Mucosa of descending colon (tissue), 3 donors: ENCODE results near the gene LDLRAD1. TPM values are rescaled to one million over a fixed set of nuclear protein-coding genes. Genes with fewer than 3 reads are reported as not detected.
A peak's percentile ranks its signal among the peaks of the same experiment; 100 is the strongest.

Source experiments
- ATAC-seq: fragments of 200-7000 bp; cut with Tn5 transposase; one replicate; pipeline ENCODE4 v1.9.1; 2020; ENCODE audit warnings: mild to moderate bottlenecking, moderate library complexity
- DNase-seq, 3 donors: peaks; one replicate each; pipeline ENCODE4 v3.0.0-alpha.2; 2020
- H3K36me3 ChIP-seq: fragments of 200-600 bp; one replicate; pipeline ENCODE4 v1.8.0; 2021; ENCODE audit warnings: low read depth, mild to moderate bottlenecking
- H3K4me1 ChIP-seq: fragments of 200-600 bp; one replicate; pipeline ENCODE4 v1.8.0; 2021; ENCODE audit warnings: low read depth, mild to moderate bottlenecking
- H3K4me3 ChIP-seq: fragments of 200-600 bp; one replicate; pipeline ENCODE4 v1.8.0; 2021; ENCODE audit warnings: mild to moderate bottlenecking
- H3K9me3 ChIP-seq: fragments of 200-600 bp; one replicate; pipeline ENCODE4 v1.8.0; 2021; ENCODE audit warnings: mild to moderate bottlenecking
- intact Hi-C, 2 donors: fragments of 100-400 bp; cut with DNase I in 1 of 2; cut with micrococcal nuclease in 1 of 2; formaldehyde crosslinking; loops; one replicate each; pipeline versions ENCODE4 v1.11.0 to v1.11.1; 2022; cut with DNase I, micrococcal nuclease
- long read RNA-seq, 2 donors: library from polyadenylated mRNA; unstranded; transcript quantifications; one replicate each; pipeline ENCODE4 v2.0.0, GENCODE V29; 2019 to 2021
- total RNA-seq, 3 donors: library from RNA; stranded (reverse); fragmentation: NEBNext Ultra II Directional in 2 of 3; extraction: Animal tissue kit (Norgen Biotek cat#: 25700) in 2 of 3; gene quantifications; one replicate each; pipeline versions ENCODE4 v1.2.1 to v1.2.4, GENCODE V29; 2021 to 2023
- TF ChIP-seq, protein P1 (sequence below): fragments of 200-600 bp; IDR thresholded peaks from one replicate; pipeline ENCODE4 v1.8.0; 2022; ENCODE audit warnings: antibody characterized with exemption, mild to moderate bottlenecking
- donor health status: DM: no; HTN: no; CAD: no; lungs with moderate emphysema.
- donor health status: DM: no; HTN: no; CAD: no.
- donor health status: DM: no; HTN: yes; CAD: no.

Gene LDLRAD1, protein sequence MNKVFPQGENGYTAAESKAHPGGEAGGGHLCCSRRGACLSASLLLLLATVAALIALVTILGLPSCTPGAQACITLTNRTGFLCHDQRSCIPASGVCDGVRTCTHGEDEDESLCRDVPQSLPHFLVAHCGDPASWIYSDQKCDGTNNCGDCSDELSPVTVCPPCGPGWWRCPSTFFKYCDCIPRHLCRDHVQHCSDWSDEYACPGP
- total RNA-seq, result under 1 TPM in 1 of 3 donors, not detected in 2; 0.39 TPM
- long read RNA-seq, donor 1, result 0 reads
- long read RNA-seq, donor 2, result 0 reads

DNA sequence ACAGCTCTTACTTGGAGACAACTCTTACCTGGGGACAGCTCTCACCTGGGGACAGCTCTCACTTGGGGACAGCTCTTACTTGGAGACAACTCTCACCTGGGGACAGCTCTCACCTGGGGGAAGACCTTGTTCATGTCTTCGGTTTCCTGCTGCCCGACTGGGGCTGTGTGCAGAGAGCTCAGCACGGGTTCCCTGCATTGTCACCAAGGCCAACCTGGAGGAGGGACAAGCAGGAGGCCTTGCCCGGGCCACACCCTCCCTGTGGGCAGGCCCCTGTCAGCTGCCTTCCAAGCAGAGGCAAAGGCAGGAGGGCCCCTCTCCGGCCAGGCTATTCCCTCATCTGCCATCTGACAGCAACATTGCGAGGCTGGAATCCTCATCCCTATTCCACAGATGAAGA lies at the start of gene LDLRAD1:
Gene LDLRAD1 (minus strand): TSS at position 208 of the 400 bp plus-strand sequence. CDS start 74 bp downstream, at position 134.
- TF ChIP-seq, protein P1, sequence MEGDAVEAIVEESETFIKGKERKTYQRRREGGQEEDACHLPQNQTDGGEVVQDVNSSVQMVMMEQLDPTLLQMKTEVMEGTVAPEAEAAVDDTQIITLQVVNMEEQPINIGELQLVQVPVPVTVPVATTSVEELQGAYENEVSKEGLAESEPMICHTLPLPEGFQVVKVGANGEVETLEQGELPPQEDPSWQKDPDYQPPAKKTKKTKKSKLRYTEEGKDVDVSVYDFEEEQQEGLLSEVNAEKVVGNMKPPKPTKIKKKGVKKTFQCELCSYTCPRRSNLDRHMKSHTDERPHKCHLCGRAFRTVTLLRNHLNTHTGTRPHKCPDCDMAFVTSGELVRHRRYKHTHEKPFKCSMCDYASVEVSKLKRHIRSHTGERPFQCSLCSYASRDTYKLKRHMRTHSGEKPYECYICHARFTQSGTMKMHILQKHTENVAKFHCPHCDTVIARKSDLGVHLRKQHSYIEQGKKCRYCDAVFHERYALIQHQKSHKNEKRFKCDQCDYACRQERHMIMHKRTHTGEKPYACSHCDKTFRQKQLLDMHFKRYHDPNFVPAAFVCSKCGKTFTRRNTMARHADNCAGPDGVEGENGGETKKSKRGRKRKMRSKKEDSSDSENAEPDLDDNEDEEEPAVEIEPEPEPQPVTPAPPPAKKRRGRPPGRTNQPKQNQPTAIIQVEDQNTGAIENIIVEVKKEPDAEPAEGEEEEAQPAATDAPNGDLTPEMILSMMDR, result no peak
- Histone ChIP-seq H3K4me1 (peaks cover 5% of the 10 kb centered on the region), H3K36me3 (no peaks in the 10 kb centered on the region), H3K4me3 (no peak within 1 kb of the TSS), H3K9me3 (no peaks in the 10 kb centered on the region)
- DNase-seq (peak in 2 of 3 donors; percentile 48 to 63), ATAC-seq (peak; percentile 81)
- intact Hi-C loops, result no loop called here

DNA sequence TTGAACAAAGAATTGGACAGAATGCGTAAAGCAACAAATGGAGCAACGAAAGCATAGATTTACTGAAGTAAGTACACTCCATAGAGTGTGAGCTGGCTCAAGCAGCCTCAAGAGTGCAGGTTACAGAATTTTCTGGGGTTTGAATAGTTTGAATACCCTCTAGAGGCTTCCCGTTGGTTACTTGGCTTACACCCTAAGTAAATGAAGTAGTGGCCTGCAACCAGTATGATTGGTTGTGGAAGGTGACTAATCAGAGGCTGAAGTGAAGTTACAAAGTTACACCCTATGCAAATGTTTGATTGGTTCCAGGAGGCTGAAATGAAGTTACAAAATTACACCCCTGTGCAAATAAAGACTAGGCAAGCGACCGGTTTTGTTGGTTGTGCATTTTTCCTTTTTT lies 46.3 kb upstream of the LDLRAD1 start:
- Histone ChIP-seq H3K4me3 (no peak overlapping the region), H3K9me3 (no peaks in the 10 kb centered on the region), H3K36me3 (no peaks in the 10 kb centered on the region), H3K4me1 (no peaks in the 10 kb centered on the region)
- TF ChIP-seq, protein P1, result no peak
- DNase-seq (no peak), ATAC-seq (no peak)
- intact Hi-C loops, result no loop called here

DNA sequence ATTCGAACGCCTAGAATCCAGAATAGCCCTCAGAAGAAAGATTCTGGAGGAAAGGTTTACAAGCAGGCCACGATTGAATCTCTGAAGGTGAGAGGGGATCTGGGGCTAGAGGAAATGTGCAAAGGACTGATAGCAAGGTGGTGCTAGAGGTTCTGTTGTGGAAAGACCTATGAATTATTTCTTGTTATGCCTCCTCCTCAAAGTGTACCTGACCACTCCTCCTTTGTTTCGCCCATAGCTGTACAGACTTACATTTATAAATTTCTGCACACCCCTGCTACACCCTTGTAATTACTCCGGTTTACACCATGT lies 36.4 kb upstream of the LDLRAD1 start:
- intact Hi-C loops, result no loop called here
- no peaks in the 10 kb centered on the region for H3K9me3 ChIP-seq
- H3K36me3 ChIP-seq, result no peaks in the 10 kb centered on the region
- DNase-seq (peak in 1 of 3 donors; percentile 15), ATAC-seq (no peak)
- H3K4me1 ChIP-seq, result peaks cover 27% of the 10 kb centered on the region
- H3K4me3 ChIP-seq, result no peak overlapping the region
- TF ChIP-seq, protein P1, result no peak

DNA sequence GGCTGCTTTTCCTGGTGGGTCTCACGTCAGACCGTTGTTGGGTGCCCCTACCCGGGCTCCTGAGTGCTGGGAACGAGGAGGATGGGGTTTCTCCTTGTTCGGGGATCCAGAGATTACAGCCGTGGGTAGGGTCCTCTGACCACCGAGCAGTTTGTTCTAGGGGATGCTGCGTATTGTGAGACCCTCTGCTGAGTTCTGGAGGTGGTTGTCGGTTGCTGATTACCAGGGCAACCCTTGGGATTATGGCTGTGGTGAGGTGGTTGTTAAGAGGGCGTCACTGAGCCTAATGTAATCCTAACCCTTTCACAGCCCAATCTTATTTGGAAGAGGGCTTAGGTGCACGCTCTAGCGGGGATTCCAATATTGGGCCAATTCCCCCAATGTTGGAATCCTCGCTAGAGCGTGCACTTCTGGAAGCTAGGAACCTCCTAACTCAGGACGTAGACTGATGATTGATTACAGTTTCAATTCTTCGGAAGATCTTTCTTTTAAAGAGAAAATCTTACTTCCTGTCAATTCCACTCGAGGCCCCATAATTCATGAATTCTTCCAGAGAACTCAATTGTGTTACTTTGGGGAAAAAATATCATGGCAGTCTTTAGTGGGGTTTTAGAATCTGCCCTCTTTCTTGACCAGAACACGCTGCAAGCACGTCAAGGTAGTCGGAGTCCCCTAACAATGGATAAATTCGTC lies 35.9 kb upstream of the LDLRAD1 start:
- Histone ChIP-seq H3K4me3 (peak overlapping the region; percentile 92), H3K36me3 (no peaks in the 10 kb centered on the region), H3K9me3 (no peaks in the 10 kb centered on the region), H3K4me1 (peaks cover 32% of the 10 kb centered on the region)
- intact Hi-C loops, result no loop called here
- ATAC-seq (no peak), DNase-seq (no peak)
- TF ChIP-seq, protein P1, result no peak

DNA sequence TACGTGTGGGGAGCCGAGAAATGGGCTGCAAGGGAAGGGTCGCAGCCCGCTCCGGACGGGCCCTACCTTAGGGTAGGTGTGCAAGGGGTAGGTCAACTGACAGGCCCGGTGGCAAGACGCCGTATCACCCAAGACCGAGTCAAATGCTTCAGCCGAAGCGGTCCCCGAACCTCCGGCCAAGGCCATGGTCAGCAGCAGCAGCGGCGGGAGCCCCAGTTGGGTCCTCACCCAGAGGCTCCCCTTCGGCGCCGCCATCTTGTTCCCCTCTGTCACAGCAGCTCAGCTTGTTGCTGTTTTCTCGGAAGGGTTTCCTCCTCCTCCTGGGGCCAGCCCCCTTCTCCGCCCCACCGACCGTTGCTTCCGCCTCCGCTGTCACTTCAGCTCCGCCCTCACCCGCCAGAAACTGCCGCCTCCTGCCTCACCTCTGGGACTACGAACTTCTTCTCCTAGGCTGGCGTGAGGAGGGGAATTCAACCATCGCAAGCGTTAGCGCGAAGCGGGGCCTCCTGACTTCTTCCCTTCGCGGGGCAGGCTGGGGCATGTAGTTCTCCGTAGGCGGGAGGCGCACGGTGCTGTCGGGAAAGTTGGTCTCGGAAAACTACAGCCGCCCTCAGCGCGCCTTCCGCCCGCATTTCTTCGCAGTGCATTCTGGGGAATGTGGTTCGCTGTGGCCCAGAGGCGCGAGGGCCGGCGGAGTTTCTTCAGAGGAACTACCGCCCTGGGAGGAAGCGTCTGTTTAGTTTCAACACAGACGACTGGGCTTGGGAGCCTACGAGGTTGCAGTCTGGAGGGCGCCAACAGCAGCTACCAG lies 35.2 kb upstream of the LDLRAD1 start, which contains the start of the genes TCEANC2 and TMEM59:
Gene TCEANC2 (plus strand): TSS at position 675 of the 811 bp plus-strand sequence. CDS start 815 bp downstream, outside the sequence.
Gene TMEM59 (minus strand): TSS at position 271 of the 811 bp plus-strand sequence. CDS start 16 bp downstream, at position 255.
- ATAC-seq (peak; percentile 92), DNase-seq (peak; percentile 98 to 99 (median 98))
- Histone ChIP-seq H3K9me3 (no peaks in the 10 kb centered on the region), H3K4me3 (peak within 1 kb of the TSS; percentile 92), H3K4me1 (peaks cover 39% of the 10 kb centered on the region), H3K36me3 (no peaks in the 10 kb centered on the region)
- intact Hi-C loops, result no loop called here
- TF ChIP-seq, protein P1, result no peak
